WTC11 (cell line): Measurements from ENCODE around the gene MS4A4A.

Experiments used
- CBFB ChIP-seq: sonication (generic); formaldehyde crosslinking; IDR thresholded peaks from 2 replicates; pipeline ENCODE4 v1.8.1; 2022; ENCODE audit warnings: mild to moderate bottlenecking, low read depth, missing genetic modification reagents
- GABPB1 ChIP-seq: sonication (generic); formaldehyde crosslinking; IDR thresholded peaks from 2 replicates; pipeline ENCODE4 v1.8.1; 2023; ENCODE audit warnings: mild to moderate bottlenecking, missing genetic modification reagents
- JUN ChIP-seq: sonication (generic); formaldehyde crosslinking; IDR thresholded peaks from 2 replicates; pipeline ENCODE4 v1.8.0; 2023; ENCODE audit warnings: mild to moderate bottlenecking, missing genetic modification reagents
- NFYB ChIP-seq: sonication (generic); formaldehyde crosslinking; conservative IDR thresholded peaks from 2 replicates; pipeline ENCODE4 v1.8.0; 2022; ENCODE audit warnings: low read depth, missing genetic modification reagents
- TEAD4 ChIP-seq: sonication (generic); formaldehyde crosslinking; IDR thresholded peaks from 2 replicates; pipeline ENCODE4 v1.8.0; 2022; ENCODE audit warnings: mild to moderate bottlenecking, missing genetic modification reagents
- TF ChIP-seq, protein P1 (sequence below): sonication (generic); formaldehyde crosslinking; IDR thresholded peaks from 2 replicates; pipeline ENCODE4 v1.8.0; 2022; ENCODE audit warnings: mild to moderate bottlenecking, missing genetic modification reagents
- TF ChIP-seq, protein P2 (sequence below): sonication (generic); formaldehyde crosslinking; conservative IDR thresholded peaks from 2 replicates; pipeline ENCODE4 v1.8.1; 2023; ENCODE audit warnings: mild to moderate bottlenecking, low read depth, missing genetic modification reagents, moderate library complexity
- TF ChIP-seq, protein P3 (sequence below): fragments of 200-600 bp; IDR thresholded peaks from 2 replicates; pipeline ENCODE4 v1.8.0; 2022; ENCODE audit warnings: antibody characterized with exemption
- TF ChIP-seq, protein P4 (sequence below): sonication (generic); formaldehyde crosslinking; IDR thresholded peaks from 2 replicates; pipeline ENCODE4 v1.8.1; 2023; ENCODE audit warnings: mild to moderate bottlenecking, missing genetic modification reagents
- TF ChIP-seq, protein P5 (sequence below): sonication (generic); formaldehyde crosslinking; IDR thresholded peaks from 2 replicates; pipeline ENCODE4 v1.8.0; 2022; ENCODE audit warnings: mild to moderate bottlenecking, missing genetic modification reagents
- TF ChIP-seq, protein P6 (sequence below): sonication (generic); formaldehyde crosslinking; IDR thresholded peaks from 2 replicates; pipeline ENCODE4 v1.8.1; 2023; ENCODE audit warnings: mild to moderate bottlenecking, missing genetic modification reagents, moderate library complexity

DNA sequence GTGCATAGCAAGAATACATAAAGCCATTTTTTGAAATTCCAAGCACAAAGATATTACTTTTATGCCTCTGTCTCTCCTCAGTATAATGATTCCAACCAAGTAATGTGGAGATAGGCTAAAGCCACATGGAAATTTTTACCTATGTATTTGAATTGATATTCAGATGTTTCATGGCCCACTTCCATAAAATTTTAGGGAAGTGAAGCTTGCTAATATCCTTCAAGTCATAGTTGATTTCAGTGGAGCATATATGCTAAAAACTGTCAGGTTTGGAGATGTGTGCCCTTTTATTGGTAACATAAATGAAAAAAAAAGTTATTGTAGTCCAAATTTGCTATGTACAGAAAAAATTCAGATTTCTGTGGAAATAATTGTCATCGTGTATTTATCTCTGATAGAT, 49.8 kb upstream of the MS4A4A start:
- TF ChIP-seq, protein P1, sequence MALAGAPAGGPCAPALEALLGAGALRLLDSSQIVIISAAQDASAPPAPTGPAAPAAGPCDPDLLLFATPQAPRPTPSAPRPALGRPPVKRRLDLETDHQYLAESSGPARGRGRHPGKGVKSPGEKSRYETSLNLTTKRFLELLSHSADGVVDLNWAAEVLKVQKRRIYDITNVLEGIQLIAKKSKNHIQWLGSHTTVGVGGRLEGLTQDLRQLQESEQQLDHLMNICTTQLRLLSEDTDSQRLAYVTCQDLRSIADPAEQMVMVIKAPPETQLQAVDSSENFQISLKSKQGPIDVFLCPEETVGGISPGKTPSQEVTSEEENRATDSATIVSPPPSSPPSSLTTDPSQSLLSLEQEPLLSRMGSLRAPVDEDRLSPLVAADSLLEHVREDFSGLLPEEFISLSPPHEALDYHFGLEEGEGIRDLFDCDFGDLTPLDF, result no peak
- TF ChIP-seq, protein P2, sequence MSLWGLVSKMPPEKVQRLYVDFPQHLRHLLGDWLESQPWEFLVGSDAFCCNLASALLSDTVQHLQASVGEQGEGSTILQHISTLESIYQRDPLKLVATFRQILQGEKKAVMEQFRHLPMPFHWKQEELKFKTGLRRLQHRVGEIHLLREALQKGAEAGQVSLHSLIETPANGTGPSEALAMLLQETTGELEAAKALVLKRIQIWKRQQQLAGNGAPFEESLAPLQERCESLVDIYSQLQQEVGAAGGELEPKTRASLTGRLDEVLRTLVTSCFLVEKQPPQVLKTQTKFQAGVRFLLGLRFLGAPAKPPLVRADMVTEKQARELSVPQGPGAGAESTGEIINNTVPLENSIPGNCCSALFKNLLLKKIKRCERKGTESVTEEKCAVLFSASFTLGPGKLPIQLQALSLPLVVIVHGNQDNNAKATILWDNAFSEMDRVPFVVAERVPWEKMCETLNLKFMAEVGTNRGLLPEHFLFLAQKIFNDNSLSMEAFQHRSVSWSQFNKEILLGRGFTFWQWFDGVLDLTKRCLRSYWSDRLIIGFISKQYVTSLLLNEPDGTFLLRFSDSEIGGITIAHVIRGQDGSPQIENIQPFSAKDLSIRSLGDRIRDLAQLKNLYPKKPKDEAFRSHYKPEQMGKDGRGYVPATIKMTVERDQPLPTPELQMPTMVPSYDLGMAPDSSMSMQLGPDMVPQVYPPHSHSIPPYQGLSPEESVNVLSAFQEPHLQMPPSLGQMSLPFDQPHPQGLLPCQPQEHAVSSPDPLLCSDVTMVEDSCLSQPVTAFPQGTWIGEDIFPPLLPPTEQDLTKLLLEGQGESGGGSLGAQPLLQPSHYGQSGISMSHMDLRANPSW (CRISPR knock-in tag), result no peak
- TF ChIP-seq, protein P3, sequence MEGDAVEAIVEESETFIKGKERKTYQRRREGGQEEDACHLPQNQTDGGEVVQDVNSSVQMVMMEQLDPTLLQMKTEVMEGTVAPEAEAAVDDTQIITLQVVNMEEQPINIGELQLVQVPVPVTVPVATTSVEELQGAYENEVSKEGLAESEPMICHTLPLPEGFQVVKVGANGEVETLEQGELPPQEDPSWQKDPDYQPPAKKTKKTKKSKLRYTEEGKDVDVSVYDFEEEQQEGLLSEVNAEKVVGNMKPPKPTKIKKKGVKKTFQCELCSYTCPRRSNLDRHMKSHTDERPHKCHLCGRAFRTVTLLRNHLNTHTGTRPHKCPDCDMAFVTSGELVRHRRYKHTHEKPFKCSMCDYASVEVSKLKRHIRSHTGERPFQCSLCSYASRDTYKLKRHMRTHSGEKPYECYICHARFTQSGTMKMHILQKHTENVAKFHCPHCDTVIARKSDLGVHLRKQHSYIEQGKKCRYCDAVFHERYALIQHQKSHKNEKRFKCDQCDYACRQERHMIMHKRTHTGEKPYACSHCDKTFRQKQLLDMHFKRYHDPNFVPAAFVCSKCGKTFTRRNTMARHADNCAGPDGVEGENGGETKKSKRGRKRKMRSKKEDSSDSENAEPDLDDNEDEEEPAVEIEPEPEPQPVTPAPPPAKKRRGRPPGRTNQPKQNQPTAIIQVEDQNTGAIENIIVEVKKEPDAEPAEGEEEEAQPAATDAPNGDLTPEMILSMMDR, result no peak
- TF ChIP-seq, protein P4, sequence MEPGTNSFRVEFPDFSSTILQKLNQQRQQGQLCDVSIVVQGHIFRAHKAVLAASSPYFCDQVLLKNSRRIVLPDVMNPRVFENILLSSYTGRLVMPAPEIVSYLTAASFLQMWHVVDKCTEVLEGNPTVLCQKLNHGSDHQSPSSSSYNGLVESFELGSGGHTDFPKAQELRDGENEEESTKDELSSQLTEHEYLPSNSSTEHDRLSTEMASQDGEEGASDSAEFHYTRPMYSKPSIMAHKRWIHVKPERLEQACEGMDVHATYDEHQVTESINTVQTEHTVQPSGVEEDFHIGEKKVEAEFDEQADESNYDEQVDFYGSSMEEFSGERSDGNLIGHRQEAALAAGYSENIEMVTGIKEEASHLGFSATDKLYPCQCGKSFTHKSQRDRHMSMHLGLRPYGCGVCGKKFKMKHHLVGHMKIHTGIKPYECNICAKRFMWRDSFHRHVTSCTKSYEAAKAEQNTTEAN (CRISPR knock-in tag), result no peak
- TF ChIP-seq, protein P5, sequence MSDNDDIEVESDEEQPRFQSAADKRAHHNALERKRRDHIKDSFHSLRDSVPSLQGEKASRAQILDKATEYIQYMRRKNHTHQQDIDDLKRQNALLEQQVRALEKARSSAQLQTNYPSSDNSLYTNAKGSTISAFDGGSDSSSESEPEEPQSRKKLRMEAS (CRISPR knock-in tag), result no peak
- no peak for TF ChIP-seq GABPB1 (CRISPR knock-in tag)
- no peak for TF ChIP-seq NFYB (CRISPR knock-in tag)
- TF ChIP-seq, protein P6, sequence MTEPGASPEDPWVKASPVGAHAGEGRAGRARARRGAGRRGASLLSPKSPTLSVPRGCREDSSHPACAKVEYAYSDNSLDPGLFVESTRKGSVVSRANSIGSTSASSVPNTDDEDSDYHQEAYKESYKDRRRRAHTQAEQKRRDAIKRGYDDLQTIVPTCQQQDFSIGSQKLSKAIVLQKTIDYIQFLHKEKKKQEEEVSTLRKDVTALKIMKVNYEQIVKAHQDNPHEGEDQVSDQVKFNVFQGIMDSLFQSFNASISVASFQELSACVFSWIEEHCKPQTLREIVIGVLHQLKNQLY (CRISPR knock-in tag), result no peak
- no peak for TF ChIP-seq CBFB (CRISPR knock-in tag)
- no peak for TF ChIP-seq JUN (CRISPR knock-in tag)
- TF ChIP-seq TEAD4 (CRISPR knock-in tag), result no peak
